ENCODE data around the gene YIPF2. TPM values are rescaled to one million over a fixed set of nuclear protein-coding genes. Genes with fewer than 3 reads are reported as not detected.

The YIPF2 gene
- total RNA-seq, 1 experiment from 2014 or later, result 29.0 TPM

DNA sequence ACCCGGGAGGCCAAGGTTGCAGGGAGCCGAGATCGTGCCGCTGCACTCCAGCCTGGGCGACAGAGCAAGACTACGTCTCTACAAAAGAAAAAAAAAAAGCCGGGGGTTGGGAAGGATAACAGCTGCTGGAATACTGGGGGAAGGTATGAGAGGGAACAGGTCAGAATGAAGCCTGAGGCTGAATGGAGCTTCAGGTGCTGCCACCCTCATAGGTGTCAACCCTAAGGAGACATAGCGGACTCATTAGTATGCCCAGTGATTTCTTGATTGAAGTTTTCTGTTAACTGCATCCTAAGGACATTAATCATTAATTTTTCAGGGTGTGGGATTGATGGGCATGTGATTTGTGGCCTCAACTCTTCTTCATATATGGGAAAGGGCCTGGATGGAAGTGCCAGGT, 38.4 kb upstream of the YIPF2 start:
- POLR2A ChIA-PET, result interaction anchor here (0.7 kb wide), 1 partner anchor 12 kb away, joined by 7 read pairs; no protein-coding TSS in a partner anchor

DNA sequence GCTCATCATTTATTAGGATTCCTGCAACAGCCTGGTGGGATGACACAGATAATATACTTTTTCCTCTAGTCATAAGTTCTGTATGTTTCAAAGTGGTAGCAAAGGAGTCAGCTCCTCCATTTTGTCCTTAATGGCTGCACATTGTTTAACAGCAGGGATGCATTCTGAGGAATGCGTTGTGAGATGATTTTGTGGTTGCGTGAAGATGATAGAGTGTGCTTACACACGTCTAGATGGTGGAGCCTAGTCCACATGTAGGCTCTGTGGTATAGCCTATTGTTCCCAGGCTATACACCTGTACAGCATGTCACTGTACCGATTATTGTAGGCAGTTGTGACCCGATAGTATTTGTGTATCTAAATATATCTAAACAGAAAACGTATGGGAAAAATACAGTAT, 37.0 kb upstream of the YIPF2 start:
- no peaks in the 10 kb centered on the region for H3K27me3 ChIP-seq (ENCODE audit: control insufficient read depth, insufficient read depth, low read length)
- peaks cover 20% of the 10 kb centered on the region for H3K4me1 ChIP-seq (ENCODE audit: control insufficient read depth, insufficient read depth, low read length)
- H3K4me3 ChIP-seq (ENCODE audit: low read depth in 2 of 2, low read length in 2 of 2), result no peak overlapping the region
- H3K27ac ChIP-seq (ENCODE audit: low read length), result no peak overlapping the region
- ChIA-PET POLR2A (no interaction called here), CTCF (no interaction called here)
- no TSS peak for BruUV-seq (replicated peaks)
- TF ChIP-seq POLR2AphosphoS5 (IDR thresholded peaks at IDR 0.05; ENCODE audit: low read depth, low read length) (no peak), TCF7L2 (IDR thresholded peaks at IDR 0.05; ENCODE audit: low read depth, low read length) (no peak), SIN3A (IDR thresholded peaks at IDR 0.05; ENCODE audit: borderline replicate concordance, insufficient read depth, low read depth, low read length) (no peak)
- TF ChIP-seq, protein P1, sequence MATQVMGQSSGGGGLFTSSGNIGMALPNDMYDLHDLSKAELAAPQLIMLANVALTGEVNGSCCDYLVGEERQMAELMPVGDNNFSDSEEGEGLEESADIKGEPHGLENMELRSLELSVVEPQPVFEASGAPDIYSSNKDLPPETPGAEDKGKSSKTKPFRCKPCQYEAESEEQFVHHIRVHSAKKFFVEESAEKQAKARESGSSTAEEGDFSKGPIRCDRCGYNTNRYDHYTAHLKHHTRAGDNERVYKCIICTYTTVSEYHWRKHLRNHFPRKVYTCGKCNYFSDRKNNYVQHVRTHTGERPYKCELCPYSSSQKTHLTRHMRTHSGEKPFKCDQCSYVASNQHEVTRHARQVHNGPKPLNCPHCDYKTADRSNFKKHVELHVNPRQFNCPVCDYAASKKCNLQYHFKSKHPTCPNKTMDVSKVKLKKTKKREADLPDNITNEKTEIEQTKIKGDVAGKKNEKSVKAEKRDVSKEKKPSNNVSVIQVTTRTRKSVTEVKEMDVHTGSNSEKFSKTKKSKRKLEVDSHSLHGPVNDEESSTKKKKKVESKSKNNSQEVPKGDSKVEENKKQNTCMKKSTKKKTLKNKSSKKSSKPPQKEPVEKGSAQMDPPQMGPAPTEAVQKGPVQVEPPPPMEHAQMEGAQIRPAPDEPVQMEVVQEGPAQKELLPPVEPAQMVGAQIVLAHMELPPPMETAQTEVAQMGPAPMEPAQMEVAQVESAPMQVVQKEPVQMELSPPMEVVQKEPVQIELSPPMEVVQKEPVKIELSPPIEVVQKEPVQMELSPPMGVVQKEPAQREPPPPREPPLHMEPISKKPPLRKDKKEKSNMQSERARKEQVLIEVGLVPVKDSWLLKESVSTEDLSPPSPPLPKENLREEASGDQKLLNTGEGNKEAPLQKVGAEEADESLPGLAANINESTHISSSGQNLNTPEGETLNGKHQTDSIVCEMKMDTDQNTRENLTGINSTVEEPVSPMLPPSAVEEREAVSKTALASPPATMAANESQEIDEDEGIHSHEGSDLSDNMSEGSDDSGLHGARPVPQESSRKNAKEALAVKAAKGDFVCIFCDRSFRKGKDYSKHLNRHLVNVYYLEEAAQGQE (IDR thresholded peaks at IDR 0.05; ENCODE audit: insufficient read depth in 1 of 2, low read depth in 2 of 2, low read length in 1 of 2), result no peak
- TF ChIP-seq, protein P2, sequence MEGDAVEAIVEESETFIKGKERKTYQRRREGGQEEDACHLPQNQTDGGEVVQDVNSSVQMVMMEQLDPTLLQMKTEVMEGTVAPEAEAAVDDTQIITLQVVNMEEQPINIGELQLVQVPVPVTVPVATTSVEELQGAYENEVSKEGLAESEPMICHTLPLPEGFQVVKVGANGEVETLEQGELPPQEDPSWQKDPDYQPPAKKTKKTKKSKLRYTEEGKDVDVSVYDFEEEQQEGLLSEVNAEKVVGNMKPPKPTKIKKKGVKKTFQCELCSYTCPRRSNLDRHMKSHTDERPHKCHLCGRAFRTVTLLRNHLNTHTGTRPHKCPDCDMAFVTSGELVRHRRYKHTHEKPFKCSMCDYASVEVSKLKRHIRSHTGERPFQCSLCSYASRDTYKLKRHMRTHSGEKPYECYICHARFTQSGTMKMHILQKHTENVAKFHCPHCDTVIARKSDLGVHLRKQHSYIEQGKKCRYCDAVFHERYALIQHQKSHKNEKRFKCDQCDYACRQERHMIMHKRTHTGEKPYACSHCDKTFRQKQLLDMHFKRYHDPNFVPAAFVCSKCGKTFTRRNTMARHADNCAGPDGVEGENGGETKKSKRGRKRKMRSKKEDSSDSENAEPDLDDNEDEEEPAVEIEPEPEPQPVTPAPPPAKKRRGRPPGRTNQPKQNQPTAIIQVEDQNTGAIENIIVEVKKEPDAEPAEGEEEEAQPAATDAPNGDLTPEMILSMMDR (IDR thresholded peaks at IDR 0.05), result no peak
- DNase-seq (ENCODE audit: low read depth, low spot score) (no peak), ATAC-seq (no peak)
- H3K36me3 ChIP-seq (ENCODE audit: control insufficient read depth, insufficient read depth, low read length), result peaks cover 2% of the 10 kb centered on the region; the same call in 1 of the 2 replicates
- in situ Hi-C loops (cut with HindIII; ENCODE audit: low pct_unique_long_range_greater_than_20kb, low sequenced_read_pairs) (no loop called here), intact Hi-C loops (cut with micrococcal nuclease; ENCODE audit: unreplicated experiment) (no loop called here)
- no peaks in the 10 kb centered on the region for H3K9me3 ChIP-seq (ENCODE audit: control insufficient read depth, insufficient read depth, low read depth, low read length)

More for the DNA sequence above, 38.4 kb upstream of the YIPF2 start:
- no peak for DNase-seq (ENCODE audit: low read depth, low spot score)
- no peaks in the 10 kb centered on the region for H3K9me3 ChIP-seq (ENCODE audit: control insufficient read depth, insufficient read depth, low read depth, low read length)
- CTCF ChIA-PET, result no interaction called here
- intact Hi-C loops (cut with micrococcal nuclease; ENCODE audit: unreplicated experiment), result no loop called here
- H3K4me1 ChIP-seq (ENCODE audit: control insufficient read depth, insufficient read depth, low read length), result peaks cover 20% of the 10 kb centered on the region
- in situ Hi-C loops (cut with HindIII; ENCODE audit: low pct_unique_long_range_greater_than_20kb, low sequenced_read_pairs), result no loop called here
- no peaks in the 10 kb centered on the region for H3K27me3 ChIP-seq (ENCODE audit: control insufficient read depth, insufficient read depth, low read length)
- no peak for TF ChIP-seq POLR2AphosphoS5 (IDR thresholded peaks at IDR 0.05; ENCODE audit: low read depth, low read length)
- no peak overlapping the region for H3K27ac ChIP-seq (ENCODE audit: low read length)
- H3K36me3 ChIP-seq (ENCODE audit: control insufficient read depth, insufficient read depth, low read length), result peaks cover under 1% of the 10 kb centered on the region; the same call in 1 of the 2 replicates
- H3K4me3 ChIP-seq (ENCODE audit: low read depth in 2 of 2, low read length in 2 of 2), result no peak overlapping the region
- no peak for ATAC-seq
- BruUV-seq (replicated peaks), result no TSS peak

DNA sequence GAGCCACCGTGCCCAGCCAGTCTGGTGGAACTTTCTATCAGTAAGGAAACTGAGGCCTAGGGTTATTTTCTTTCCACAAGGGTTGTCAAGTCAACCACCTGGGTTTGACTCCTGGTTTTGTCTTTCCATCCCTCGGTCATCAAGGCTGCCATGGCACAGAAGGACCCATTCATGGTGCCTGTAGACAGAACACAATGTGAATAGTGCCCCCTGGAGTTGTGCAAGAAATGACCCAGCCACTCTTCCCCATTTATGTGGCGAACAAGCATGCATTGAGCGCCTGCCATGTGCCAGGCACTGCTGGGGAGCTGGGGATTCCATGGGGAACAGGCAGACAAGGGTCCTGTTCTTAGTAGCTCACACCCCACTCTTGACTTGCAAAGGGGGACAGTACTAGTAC, 36.5 kb upstream of the YIPF2 start:
- H3K27me3 ChIP-seq (ENCODE audit: control insufficient read depth, insufficient read depth, low read length), result no peaks in the 10 kb centered on the region
- no peak overlapping the region for H3K27ac ChIP-seq (ENCODE audit: low read length)
- intact Hi-C loops (cut with micrococcal nuclease; ENCODE audit: unreplicated experiment), result no loop called here
- no TSS peak for BruUV-seq (replicated peaks)
- H3K9me3 ChIP-seq (ENCODE audit: control insufficient read depth, insufficient read depth, low read depth, low read length), result no peaks in the 10 kb centered on the region
- H3K4me1 ChIP-seq (ENCODE audit: control insufficient read depth, insufficient read depth, low read length), result peaks cover 20% of the 10 kb centered on the region
- ChIA-PET CTCF (no interaction called here), POLR2A (interaction anchor here (0.5 kb wide), 1 partner anchor 9 kb away, joined by 6 read pairs; no protein-coding TSS in a partner anchor)
- TF ChIP-seq, protein P1 (IDR thresholded peaks at IDR 0.05; ENCODE audit: insufficient read depth in 1 of 2, low read depth in 2 of 2, low read length in 1 of 2), result no peak
- TF ChIP-seq POLR2AphosphoS5 (IDR thresholded peaks at IDR 0.05; ENCODE audit: low read depth, low read length) (no peak), TCF7L2 (IDR thresholded peaks at IDR 0.05; ENCODE audit: low read depth, low read length) (no peak), SIN3A (IDR thresholded peaks at IDR 0.05; ENCODE audit: borderline replicate concordance, insufficient read depth, low read depth, low read length) (no peak)
- TF ChIP-seq, protein P2 (IDR thresholded peaks at IDR 0.05), result no peak
- in situ Hi-C loops (cut with HindIII; ENCODE audit: low pct_unique_long_range_greater_than_20kb, low sequenced_read_pairs), result no loop called here
- H3K4me3 ChIP-seq (ENCODE audit: low read depth in 2 of 2, low read length in 2 of 2), result no peak overlapping the region
- no peak for ATAC-seq
- H3K36me3 ChIP-seq (ENCODE audit: control insufficient read depth, insufficient read depth, low read length), result peaks cover 3% of the 10 kb centered on the region; the same call in 1 of the 2 replicates
- no peak for DNase-seq (ENCODE audit: low read depth, low spot score)

Data from Panc1 (cell line).